HFFc6 (cell line): ENCODE results near the gene CD82. TPM values are rescaled to one million over a fixed set of nuclear protein-coding genes. Genes with fewer than 3 reads are reported as not detected.

ENCODE experiments used
- DNase-seq: peaks from one replicate; pipeline ENCODE4 v3.0.0-alpha.2; 2018
- H3K27ac Mint-ChIP-seq: 2 replicates; pipeline ENCODE4 v1.8.0; 2020; ENCODE audit warnings: mild to moderate bottlenecking, mixed read lengths
- H3K27me3 Mint-ChIP-seq: 2 replicates; pipeline ENCODE4 v1.8.0; 2021; ENCODE audit warnings: mild to moderate bottlenecking, moderate library complexity, mixed read lengths; ENCODE audit not compliant: insufficient read depth
- H3K36me3 Mint-ChIP-seq: 2 replicates; pipeline ENCODE4 v1.8.0; 2021; ENCODE audit warnings: low read depth, mixed read lengths
- H3K4me1 Mint-ChIP-seq: 2 replicates; pipeline ENCODE4 v1.8.0; 2020; ENCODE audit warnings: low read depth, mixed read lengths
- H3K4me3 Mint-ChIP-seq: 2 replicates; pipeline ENCODE4 v1.8.0; 2020; ENCODE audit warnings: mild to moderate bottlenecking, moderate library complexity, mixed read lengths
- H3K9me3 Mint-ChIP-seq: 2 replicates; pipeline ENCODE4 v1.8.0; 2020; ENCODE audit warnings: mild to moderate bottlenecking, mixed read lengths
- CTCF ChIP-seq: fragments of 200-600 bp; sonication (generic); IDR thresholded peaks from 2 replicates; pipeline ENCODE4 v1.5.0; 2021; ENCODE audit warnings: antibody characterized with exemption, mild to moderate bottlenecking
- total RNA-seq, 6 experiments: library from RNA; stranded (reverse); fragmentation: NEBNext Ultra II Directional; extraction: Animal tissue kit (Norgen Biotek cat#: 25700); gene quantifications; 2 replicates in 1 of 6; 3 replicates in 5 of 6; pipeline ENCODE4 v1.2.3, GENCODE V29; 2021

The CD82 gene
- total RNA-seq, 6 experiments from 2014 or later, result 17.3 to 31.7 (median 20.7) TPM

- no peak overlapping the region for H3K4me3 Mint-ChIP-seq
- no peak overlapping the region for H3K27ac Mint-ChIP-seq
- no peaks in the 10 kb centered on the region; the same call in none of the 2 replicates for H3K27me3 Mint-ChIP-seq
- no peak for DNase-seq
- TF ChIP-seq CTCF, result no peak
- 0 out of 2 replicates have a peak, but pooled peaks cover 7% of the 10 kb centered on the region for H3K36me3 Mint-ChIP-seq
- no peaks in the 10 kb centered on the region for H3K9me3 Mint-ChIP-seq
- peaks cover 29% of the 10 kb centered on the region for H3K4me1 Mint-ChIP-seq
Observed at GRCh38 chr11:44605068-44605708, 39.7 kb downstream of the CD82 start.

- DNase-seq, result no peak
- Mint-ChIP-seq H3K4me3 (no peak overlapping the region), H3K4me1 (peaks cover 29% of the 10 kb centered on the region), H3K27me3 (no peaks in the 10 kb centered on the region; the same call in none of the 2 replicates), H3K36me3 (0 out of 2 replicates have a peak, but pooled peaks cover 7% of the 10 kb centered on the region), H3K27ac (no peak overlapping the region), H3K9me3 (no peaks in the 10 kb centered on the region)
- no peak for TF ChIP-seq CTCF
Observed at GRCh38 chr11:44605965-44606364, 40.5 kb downstream of the CD82 start.

- DNase-seq, result no peak
- Mint-ChIP-seq H3K27ac (no peak overlapping the region), H3K27me3 (no peaks in the 10 kb centered on the region; the same call in none of the 2 replicates), H3K9me3 (no peaks in the 10 kb centered on the region), H3K36me3 (0 out of 2 replicates have a peak, but pooled peaks cover 7% of the 10 kb centered on the region), H3K4me3 (no peak overlapping the region), H3K4me1 (peaks cover 29% of the 10 kb centered on the region)
- no peak for TF ChIP-seq CTCF
Observed at GRCh38 chr11:44606472-44606871, 41.0 kb downstream of the CD82 start.

GRCh38 chr11:44607319-44607962, 42.0 kb downstream of the CD82 start:
- TF ChIP-seq CTCF, result no peak
- DNase-seq, result peak; percentile 33
- Mint-ChIP-seq H3K4me1 (peaks cover 29% of the 10 kb centered on the region), H3K9me3 (no peaks in the 10 kb centered on the region), H3K4me3 (no peak overlapping the region), H3K36me3 (0 out of 2 replicates have a peak, but pooled peaks cover 7% of the 10 kb centered on the region), H3K27ac (no peak overlapping the region), H3K27me3 (no peaks in the 10 kb centered on the region; the same call in none of the 2 replicates)

GRCh38 chr11:44607987-44608386, 42.5 kb downstream of the CD82 start:
- H3K27ac Mint-ChIP-seq, result no peak overlapping the region
- H3K4me1 Mint-ChIP-seq, result peaks cover 29% of the 10 kb centered on the region
- H3K4me3 Mint-ChIP-seq, result no peak overlapping the region
- no peaks in the 10 kb centered on the region; the same call in 1 of the 2 replicates for H3K27me3 Mint-ChIP-seq
- H3K36me3 Mint-ChIP-seq, result 0 out of 2 replicates have a peak, but pooled peaks cover 7% of the 10 kb centered on the region
- no peak for TF ChIP-seq CTCF
- no peaks in the 10 kb centered on the region for H3K9me3 Mint-ChIP-seq
- DNase-seq, result no peak
